ENCODE measurements around the gene CISH.

The CISH gene

GRCh38 chr3:50612970-50613846, 1.6 kb upstream of the CISH start:
- DNase-seq (ENCODE audit: low read depth, low spot score): no peak

- DNase-seq (ENCODE audit: low read depth, low spot score): no peak
These were observed 784 bp upstream of the CISH start for GRCh38 chr3:50612234-50612882.

GRCh38 chr3:50610992-50611463, 546 bp downstream of the CISH start:
- no peak for DNase-seq (ENCODE audit: low read depth, low spot score)

DNA sequence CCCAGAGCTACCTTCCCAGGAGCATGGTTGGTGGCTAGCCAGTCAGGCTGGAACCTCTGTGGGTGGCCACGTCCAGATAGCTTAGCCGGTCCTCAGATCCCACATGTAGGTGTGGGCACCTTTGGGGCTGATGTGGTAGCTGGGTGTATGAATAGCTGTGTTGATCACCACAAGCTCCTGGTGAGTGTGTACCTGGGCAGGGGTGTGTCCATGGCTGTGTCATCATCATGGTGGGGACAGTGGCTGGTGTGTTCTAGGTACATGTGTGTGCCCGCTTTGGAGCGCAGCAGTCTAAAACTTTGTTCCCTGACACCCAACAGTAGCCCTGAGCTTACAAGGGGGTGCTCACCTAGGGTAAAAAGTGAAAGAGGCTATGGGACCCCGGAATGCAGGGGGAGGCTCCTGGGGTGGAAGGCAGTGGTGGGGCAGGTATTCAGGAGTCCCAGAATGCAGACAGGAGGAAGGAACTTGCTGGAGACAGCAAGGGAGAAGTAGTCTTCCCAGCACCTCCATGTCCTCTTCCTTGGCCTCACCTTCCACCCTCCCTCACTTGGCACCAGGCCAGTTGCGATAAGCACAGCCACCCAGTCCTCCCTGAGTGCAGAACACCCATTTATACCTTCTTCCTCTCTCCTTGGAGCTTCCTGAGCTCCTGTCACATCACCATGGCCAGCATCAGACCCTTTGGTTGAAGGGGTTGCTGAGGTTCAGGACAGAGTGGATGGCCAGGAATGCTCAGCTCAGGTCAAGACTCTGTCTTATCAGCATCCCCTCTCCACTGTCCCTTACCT, 1.2 kb downstream of the CISH start:
- no peak for DNase-seq (ENCODE audit: low read depth, low spot score)

DNA sequence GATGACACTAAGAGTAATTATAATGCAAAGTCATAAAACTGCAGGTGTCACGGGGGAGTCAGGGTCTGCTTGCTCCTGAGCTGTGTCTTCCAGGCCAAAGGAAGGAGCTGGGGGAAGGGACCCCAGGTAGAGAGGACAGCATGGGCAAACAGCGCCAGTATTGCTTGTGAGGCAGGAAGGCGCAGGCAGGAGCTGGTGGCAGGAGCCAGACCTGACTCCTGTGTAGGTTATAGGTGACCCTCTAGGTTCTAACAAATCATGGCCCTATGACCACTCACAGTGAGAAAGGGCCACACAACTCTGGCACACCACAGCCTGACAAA, 1.9 kb downstream of the CISH start:
- no peak for DNase-seq (ENCODE audit: low read depth, low spot score)

- DNase-seq (ENCODE audit: low read depth, low spot score): no peak
These were observed 2.4 kb downstream of the CISH start for GRCh38 chr3:50609071-50609762.

- no peak for DNase-seq (ENCODE audit: low read depth, low spot score)
These were observed 3.3 kb downstream of the CISH start for GRCh38 chr3:50608278-50608677.

DNA sequence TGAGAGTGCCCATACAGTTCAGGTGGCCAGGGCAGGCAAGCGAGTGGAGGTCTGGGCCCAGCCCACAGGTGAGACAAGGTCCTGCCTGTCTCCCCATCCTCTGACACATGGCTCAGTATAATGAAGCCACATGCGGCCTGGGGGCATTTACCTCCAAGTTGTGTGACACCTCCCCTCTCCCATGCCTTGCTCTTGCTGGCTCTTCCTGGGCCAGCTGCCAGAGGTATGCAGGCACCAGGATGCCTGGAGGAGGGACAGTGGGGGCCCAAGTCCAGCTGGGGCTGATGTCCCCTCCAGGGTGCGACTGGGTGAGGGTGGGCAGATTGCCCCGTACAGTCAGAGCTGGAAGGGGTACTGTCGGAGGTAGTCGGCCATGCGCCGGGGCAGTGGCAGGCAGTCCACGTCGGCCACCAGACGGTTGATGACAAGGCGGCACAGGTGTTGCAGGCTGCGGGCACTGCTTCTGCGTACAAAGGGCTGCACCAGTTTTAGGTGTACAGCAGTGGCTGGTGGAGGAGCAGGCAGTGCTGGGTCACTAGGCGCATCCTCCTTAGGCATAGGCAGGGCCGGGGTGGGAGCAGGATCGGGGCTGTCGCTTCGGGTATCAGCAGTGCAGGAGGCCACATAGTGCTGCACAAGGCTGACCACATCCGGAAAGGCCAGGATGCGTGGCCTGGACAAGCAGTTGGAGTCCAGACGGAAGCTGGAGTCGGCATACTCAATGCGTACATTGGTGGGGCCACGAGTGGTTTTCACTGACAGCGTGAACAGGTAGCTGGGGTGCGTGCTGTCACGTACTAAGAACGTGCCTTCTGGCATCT, 4.1 kb downstream of the CISH start:
- DNase-seq (ENCODE audit: low read depth, low spot score): no peak

GRCh38 chr3:50606596-50606995, 5.0 kb downstream of the CISH start:
- no peak for DNase-seq (ENCODE audit: low read depth, low spot score)

- DNase-seq (ENCODE audit: low read depth, low spot score): no peak
These were observed 5.7 kb downstream of the CISH start for GRCh38 chr3:50605901-50606326.

DNA sequence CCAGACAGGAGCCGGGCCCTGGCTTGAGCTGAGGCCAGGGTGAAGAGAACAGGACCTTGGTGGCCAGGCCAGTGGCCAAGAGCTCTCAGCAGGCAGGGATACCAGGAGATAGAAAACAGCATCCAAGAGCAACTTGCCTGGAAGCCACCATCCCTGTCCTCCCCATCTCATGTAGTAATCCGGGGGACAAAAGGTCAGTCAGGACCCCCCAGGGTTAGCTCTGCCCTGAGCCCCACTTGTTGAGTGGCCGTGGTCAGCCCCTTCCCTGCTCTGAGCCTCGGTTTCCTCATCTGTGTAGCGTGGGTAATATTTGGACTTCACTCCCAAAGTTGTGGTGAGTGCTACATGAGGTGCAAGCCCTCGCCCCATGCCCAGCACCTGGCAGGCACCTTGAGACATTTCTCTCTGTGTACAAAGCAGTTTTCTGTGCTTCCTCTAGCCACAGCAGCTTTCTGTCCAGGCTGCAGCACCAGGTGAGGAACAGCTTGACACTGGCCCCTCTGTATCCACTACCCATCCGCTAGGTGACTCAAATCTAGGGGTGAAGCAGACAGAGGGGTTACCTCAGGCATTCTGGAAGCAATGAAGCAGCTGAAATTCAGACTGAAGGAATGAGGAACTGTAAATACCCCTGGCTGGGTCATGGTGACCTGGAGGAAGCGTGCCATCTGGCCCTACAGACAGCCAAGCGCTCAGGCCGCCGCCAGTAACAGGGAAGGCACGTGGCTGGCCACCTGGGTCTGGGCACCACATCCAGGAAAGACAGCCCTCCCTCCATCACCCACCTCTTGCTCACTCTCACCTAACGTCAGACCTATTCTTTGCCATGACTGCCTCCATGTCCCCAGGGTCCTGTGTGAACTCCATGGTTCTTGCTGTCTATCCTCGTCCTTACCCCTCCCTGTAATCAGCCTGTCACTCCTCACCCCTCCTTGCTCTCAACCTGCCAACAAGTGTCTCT, 6.7 kb downstream of the CISH start:
- no peak for DNase-seq (ENCODE audit: low read depth, low spot score)

GRCh38 chr3:50604110-50604621, 7.4 kb downstream of the CISH start:
- no peak for DNase-seq (ENCODE audit: low read depth, low spot score)

- no peak for DNase-seq (ENCODE audit: low read depth, low spot score)
These were observed 8.1 kb downstream of the CISH start for GRCh38 chr3:50603261-50604109.

GRCh38 chr3:50602595-50603191, 8.9 kb downstream of the CISH start:
- no peak for DNase-seq (ENCODE audit: low read depth, low spot score)

DNA sequence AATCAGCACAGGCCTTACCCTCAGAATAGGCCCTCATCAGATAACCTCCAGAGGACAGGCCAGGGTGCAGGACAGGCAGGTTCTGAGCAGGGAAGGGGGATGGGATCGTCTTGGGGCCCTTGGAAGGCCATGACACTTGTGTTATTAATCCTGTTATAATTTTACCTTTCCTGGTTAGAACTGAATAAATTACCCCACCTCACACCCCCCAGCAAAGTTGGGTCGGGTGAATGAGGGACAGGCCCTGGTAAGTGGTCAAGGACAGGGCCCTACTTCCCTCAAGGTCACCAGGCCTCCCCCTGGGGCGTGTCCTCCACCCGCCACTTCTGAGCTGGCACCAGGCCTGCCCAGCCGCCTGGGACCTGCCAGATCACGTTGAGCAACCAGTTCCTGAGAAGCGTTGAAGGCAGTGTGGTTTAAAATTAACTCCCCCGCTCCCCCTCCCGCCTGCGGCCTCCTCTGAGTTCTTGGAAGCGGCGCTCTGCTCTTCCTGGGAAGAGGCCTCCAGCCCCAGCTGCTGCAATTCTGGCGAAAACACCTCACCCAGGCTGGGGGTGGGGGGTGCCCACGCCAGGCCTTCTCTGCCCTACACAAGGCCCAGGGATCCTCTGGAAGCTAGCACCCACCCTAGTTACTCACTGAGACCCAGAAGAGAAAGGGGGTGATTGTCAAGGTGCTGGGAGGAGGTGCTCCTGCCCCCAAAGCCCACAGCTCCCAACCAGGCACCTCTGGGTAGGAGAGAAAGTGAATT, 10.6 kb downstream of the CISH start:
- DNase-seq (ENCODE audit: low read depth, low spot score): no peak

GRCh38 chr3:50600141-50600753, 11.3 kb downstream of the CISH start:
- no peak for DNase-seq (ENCODE audit: low read depth, low spot score)

DNA sequence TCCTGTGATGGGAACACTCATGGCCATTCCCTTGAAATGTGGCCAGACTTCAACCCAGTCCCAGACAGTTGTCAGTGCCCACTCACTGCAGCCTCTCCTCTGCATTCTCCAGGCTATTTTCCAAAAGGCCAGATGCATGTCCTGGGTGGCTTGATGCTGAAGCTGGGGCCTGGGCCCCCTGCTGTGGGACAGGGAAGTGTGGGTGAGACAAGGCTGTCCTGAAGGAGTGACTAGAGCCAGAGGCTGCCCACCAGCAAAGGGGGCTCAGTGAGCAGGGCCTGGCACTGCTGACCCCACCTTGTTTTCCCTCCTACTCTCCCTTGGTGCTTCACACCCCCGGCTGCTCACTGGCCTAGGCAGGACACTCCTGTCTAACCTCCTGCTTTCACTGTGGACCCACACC, 11.9 kb downstream of the CISH start:
- DNase-seq (ENCODE audit: low read depth, low spot score): no peak
